GM23248 (cell line): ENCODE results near the gene TP63. TPM values are rescaled to one million over a fixed set of nuclear protein-coding genes. Genes with fewer than 3 reads are reported as not detected.

Experiments
- DNase-seq: peaks from one replicate; pipeline ENCODE4 v3.0.0-alpha.2; 2015
- H2AFZ ChIP-seq: fragments of 200-600 bp; sonication (generic); 2 replicates; pipeline ENCODE4 v1.6.1; 2016; ENCODE audit warnings: antibody characterized with exemption
- H3F3A ChIP-seq: fragments of 200-600 bp; sonication (generic); 2 replicates; pipeline ENCODE4 v1.6.1; 2016; ENCODE audit warnings: mild to moderate bottlenecking, antibody characterized with exemption, mixed run types; ENCODE audit not compliant: insufficient read depth
- H3K27ac ChIP-seq: fragments of 200-600 bp; sonication (generic); 2 replicates; pipeline ENCODE4 v1.5.1; 2016; ENCODE audit warnings: mild to moderate bottlenecking
- H3K27me3 ChIP-seq: fragments of 200-600 bp; sonication (generic); replicated peaks from 2 replicates; pipeline ENCODE4 v1.6.1; 2016; ENCODE audit warnings: mild to moderate bottlenecking; ENCODE audit not compliant: insufficient read depth
- H3K36me3 ChIP-seq: fragments of 200-600 bp; sonication (generic); 2 replicates; pipeline ENCODE4 v1.6.1; 2016; ENCODE audit warnings: low read depth, mild to moderate bottlenecking
- H3K4me1 ChIP-seq: fragments of 200-600 bp; sonication (generic); 2 replicates; pipeline ENCODE4 v1.6.1; 2016; ENCODE audit warnings: mild to moderate bottlenecking; ENCODE audit not compliant: insufficient read depth
- H3K4me2 ChIP-seq: fragments of 200-600 bp; sonication (generic); one replicate; pipeline ENCODE4 v1.6.1; 2016; ENCODE audit warnings: mild to moderate bottlenecking; ENCODE audit not compliant: unreplicated experiment
- H3K4me3 ChIP-seq: fragments of 200-600 bp; sonication (generic); 2 replicates; pipeline ENCODE4 v1.5.1; 2016; ENCODE audit warnings: mild to moderate bottlenecking
- H3K79me2 ChIP-seq: fragments of 200-600 bp; sonication (generic); 2 replicates; pipeline ENCODE4 v1.6.1; 2016; ENCODE audit warnings: mild to moderate bottlenecking; ENCODE audit not compliant: insufficient read depth
- H3K9ac ChIP-seq: fragments of 200-600 bp; sonication (generic); 2 replicates; pipeline ENCODE4 v1.6.1; 2016; ENCODE audit warnings: mild to moderate bottlenecking
- H3K9me2 ChIP-seq: fragments of 200-600 bp; sonication (generic); 2 replicates; pipeline ENCODE4 v1.6.1; 2016; ENCODE audit warnings: mixed run types, mild to moderate bottlenecking, moderate library complexity; ENCODE audit not compliant: insufficient read depth
- H3K9me3 ChIP-seq: fragments of 200-600 bp; sonication (generic); one replicate; pipeline ENCODE4 v1.6.1; 2017; ENCODE audit warnings: low read depth
- H4K20me1 ChIP-seq: fragments of 200-600 bp; sonication (generic); 2 replicates; pipeline ENCODE4 v1.6.0; 2016; ENCODE audit not compliant: insufficient read depth
- EZH2 ChIP-seq: fragments of 200-600 bp; sonication (generic); IDR thresholded peaks from 2 replicates; pipeline ENCODE4 v1.6.1; 2018; ENCODE audit warnings: antibody characterized with exemption, mild to moderate bottlenecking; ENCODE audit not compliant: insufficient read depth, poor library complexity, severe bottlenecking
- EZH2phosphoT487 ChIP-seq: fragments of 200-600 bp; sonication (generic); IDR thresholded peaks from 2 replicates; pipeline ENCODE4 v1.6.1; 2018; ENCODE audit warnings: antibody characterized with exemption, moderate library complexity, mild to moderate bottlenecking, low read depth; ENCODE audit not compliant: insufficient read depth
- WGBS, 2 experiments: methylation state at CpG; one replicate each; pipeline ENCODE4 v1.1.6; 2015 to 2017; ENCODE audit warnings: low lambda C conversion rate in 2 of 2, low coverage in 1 of 2; ENCODE audit errors: missing lambda C conversion rate in 2 of 2; 5-methylcytosine and 5-hydroxymethylcytosine counted together
- in situ Hi-C: fragments of 300-500 bp; cut with MboI; formaldehyde crosslinking; loops from 2 replicates; pipeline ENCODE4 v1.15.0; 2020
- polyA plus RNA-seq: library from polyadenylated mRNA; unstranded; fragments of >200 nt; fragmentation: Nextera tagmentation; extraction: Ambion mirVana; gene quantifications from 2 replicates; pipeline ENCODE4 v1.2.1, GENCODE V29; 2016
- total RNA-seq: library from RNA; depleted of rRNA; stranded (reverse); fragments of >200 nt; shearing (Covaris generic); gene quantifications from 2 replicates; pipeline ENCODE4 v1.2.3, GENCODE V29; 2014

The TP63 gene
- total and polyA plus RNA-seq, 2 experiments from 2014 or later = not detected

DNA sequence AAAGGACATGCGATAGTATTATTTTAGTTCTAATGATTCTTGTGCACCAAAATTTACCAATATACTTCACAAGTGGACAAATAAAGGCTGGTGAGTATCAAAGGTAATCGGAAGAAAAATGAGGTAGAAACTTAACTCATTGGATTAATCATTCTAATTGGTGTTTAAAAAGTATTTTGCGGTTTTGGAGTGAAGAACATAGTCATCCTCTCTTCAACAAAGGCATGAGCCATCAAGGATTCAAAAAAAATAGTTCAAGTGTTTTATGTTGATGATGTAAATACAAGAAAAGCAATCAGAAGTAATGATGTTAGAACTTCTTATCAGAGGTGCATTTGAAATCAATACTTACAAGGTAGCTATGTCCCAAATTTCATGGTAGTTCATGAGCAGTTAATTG, 268.0 kb downstream of the TP63 start:
- no peaks in the 10 kb centered on the region for H3K79me2 ChIP-seq
- no peaks in the 10 kb centered on the region for H3K27me3 ChIP-seq
- 94 to 96% methylated on average over 3 of the region's 3 CpGs for WGBS, 2 experiments
- no peak overlapping the region for H2AFZ ChIP-seq
- DNase-seq = no peak
- no peaks in the 10 kb centered on the region for H3K9me2 ChIP-seq
- H3K4me2 ChIP-seq = no peak overlapping the region
- H3K27ac ChIP-seq = no peak overlapping the region
- H4K20me1 ChIP-seq = no peaks in the 10 kb centered on the region
- no peaks in the 10 kb centered on the region for H3K9me3 ChIP-seq
- in situ Hi-C loops = no loop called here
- no peak overlapping the region for H3K4me3 ChIP-seq
- H3F3A ChIP-seq = no peaks in the 10 kb centered on the region
- no peaks in the 10 kb centered on the region for H3K36me3 ChIP-seq
- no peak for TF ChIP-seq EZH2phosphoT487
- H3K9ac ChIP-seq = no peak overlapping the region
- H3K4me1 ChIP-seq = no peaks in the 10 kb centered on the region

DNA sequence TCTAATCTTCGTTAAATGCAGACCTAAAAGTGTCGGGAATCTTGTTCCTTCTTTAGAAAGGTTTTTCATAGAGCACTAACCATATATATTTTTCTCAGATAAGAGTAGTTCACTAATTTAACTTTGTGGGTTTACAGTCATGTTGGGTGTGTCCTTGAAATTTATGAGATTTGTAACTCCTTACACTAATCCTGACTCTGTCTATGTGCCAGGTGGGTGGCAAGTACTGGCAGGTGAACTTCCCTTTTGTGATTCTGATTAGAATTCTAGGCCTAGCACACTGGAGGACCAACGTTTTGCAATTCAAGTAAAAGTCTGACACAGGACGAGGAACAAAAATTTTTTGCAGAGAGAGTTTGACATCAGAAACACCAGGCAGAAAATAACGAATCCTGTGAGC, 269.4 kb downstream of the TP63 start:
- Histone ChIP-seq H4K20me1 (no peaks in the 10 kb centered on the region), H3K4me3 (no peak overlapping the region), H3K4me2 (no peak overlapping the region), H3K9me3 (no peaks in the 10 kb centered on the region), H3K9me2 (no peaks in the 10 kb centered on the region), H3K4me1 (no peaks in the 10 kb centered on the region), H2AFZ (no peak overlapping the region; the same call in 1 of the 2 replicates), H3K9ac (no peak overlapping the region), H3K79me2 (no peaks in the 10 kb centered on the region), H3K27me3 (no peaks in the 10 kb centered on the region), H3K36me3 (no peaks in the 10 kb centered on the region), H3K27ac (no peak overlapping the region), H3F3A (no peaks in the 10 kb centered on the region)
- no peak for TF ChIP-seq EZH2
- no peak for TF ChIP-seq EZH2phosphoT487
- DNase-seq = no peak
- in situ Hi-C loops = no loop called here
- WGBS, 2 experiments = 78 to 83% methylated on average over 5 of the region's 5 CpGs

DNA sequence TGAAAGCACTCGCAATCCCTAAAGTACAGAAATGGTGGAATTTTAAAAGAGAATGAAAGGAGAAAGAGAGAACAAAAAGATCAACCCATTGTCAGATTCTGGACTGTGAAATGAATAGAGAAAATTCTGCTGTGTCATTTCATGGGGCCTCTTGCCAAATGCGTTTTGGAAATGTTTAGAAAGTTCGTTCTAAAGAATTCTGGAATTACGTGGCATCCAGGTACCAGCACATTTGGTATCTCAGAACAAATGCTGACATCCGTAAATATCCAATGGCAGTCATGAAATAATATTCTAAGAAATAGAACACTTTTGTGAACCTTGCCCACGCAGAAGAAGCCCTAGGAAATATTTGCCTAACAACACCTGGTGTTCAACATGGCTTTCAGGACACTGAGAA, 270.3 kb downstream of the TP63 start:
- WGBS, 2 experiments = 76 to 78% methylated on average over 6 of the region's 6 CpGs
- H3K9me3 ChIP-seq = no peaks in the 10 kb centered on the region
- H3K27me3 ChIP-seq = no peaks in the 10 kb centered on the region
- DNase-seq = no peak
- no peak overlapping the region for H3K4me3 ChIP-seq
- no peaks in the 10 kb centered on the region for H3F3A ChIP-seq
- no peaks in the 10 kb centered on the region for H3K79me2 ChIP-seq
- no peaks in the 10 kb centered on the region for H3K36me3 ChIP-seq
- H3K27ac ChIP-seq = no peak overlapping the region
- TF ChIP-seq EZH2phosphoT487 (no peak), EZH2 (no peak)
- no peak overlapping the region for H3K4me2 ChIP-seq
- H3K9ac ChIP-seq = no peak overlapping the region
- H3K4me1 ChIP-seq = no peaks in the 10 kb centered on the region
- H3K9me2 ChIP-seq = no peaks in the 10 kb centered on the region
- in situ Hi-C loops = no loop called here
- H4K20me1 ChIP-seq = no peaks in the 10 kb centered on the region
- H2AFZ ChIP-seq = no peak overlapping the region

DNA sequence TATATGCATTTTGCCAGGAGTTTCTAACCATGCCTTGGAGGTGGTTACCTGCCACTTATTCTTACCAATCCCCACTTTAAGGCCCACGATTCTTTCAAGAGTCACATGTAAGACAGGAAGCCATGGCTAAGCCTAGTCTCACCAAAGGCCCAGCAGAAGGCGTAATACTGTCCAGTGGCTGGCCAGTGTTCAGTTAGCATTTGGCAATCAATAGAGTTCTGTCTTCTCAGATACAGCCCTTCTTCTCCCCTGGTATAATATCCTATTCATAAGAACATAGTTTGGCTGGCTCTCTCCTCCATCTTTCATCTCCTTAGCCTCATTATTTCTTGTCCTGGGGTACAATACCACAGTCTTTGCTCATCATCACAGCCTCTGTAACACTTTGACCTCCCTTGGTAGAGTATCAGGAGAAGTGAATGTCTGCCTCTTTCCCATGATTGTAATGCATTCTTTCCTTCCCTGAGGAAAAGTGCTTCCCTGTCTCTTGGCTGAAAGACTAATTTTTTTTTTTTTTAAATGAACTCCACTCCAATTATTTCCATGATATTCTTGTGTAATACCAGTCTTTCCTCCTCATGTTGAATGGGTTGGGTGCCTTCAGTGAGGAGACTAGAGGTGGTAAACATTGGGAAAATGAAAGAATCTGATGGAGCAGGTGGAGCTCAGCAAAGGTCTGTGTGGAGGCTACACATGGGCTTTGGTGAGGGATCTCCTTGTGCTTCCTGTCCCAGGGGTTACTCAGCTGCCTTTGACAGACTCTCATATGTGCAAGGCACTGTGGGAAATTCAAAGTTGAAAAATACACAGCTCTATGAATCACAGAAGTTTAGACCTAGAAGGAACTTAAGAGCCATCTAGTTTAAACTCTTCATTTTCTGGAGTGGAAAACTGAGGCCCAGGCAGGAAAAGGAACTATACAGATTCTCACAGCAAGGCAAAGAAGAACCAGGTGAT, 271.3 kb downstream of the TP63 start:
- WGBS, 2 experiments = 85 to 89% methylated on average over 2 of the region's 2 CpGs
- no peaks in the 10 kb centered on the region for H3K9me2 ChIP-seq
- H4K20me1 ChIP-seq = no peaks in the 10 kb centered on the region
- H3K27me3 ChIP-seq = no peaks in the 10 kb centered on the region
- H3K79me2 ChIP-seq = no peaks in the 10 kb centered on the region
- in situ Hi-C loops = no loop called here
- no peak overlapping the region for H3K4me2 ChIP-seq
- H3K4me3 ChIP-seq = no peak overlapping the region
- no peaks in the 10 kb centered on the region for H3K9me3 ChIP-seq
- TF ChIP-seq EZH2phosphoT487 (no peak), EZH2 (no peak)
- no peaks in the 10 kb centered on the region for H3K36me3 ChIP-seq
- H3F3A ChIP-seq = no peaks in the 10 kb centered on the region
- DNase-seq = peak; percentile 5
- no peaks in the 10 kb centered on the region for H3K4me1 ChIP-seq
- no peak overlapping the region for H3K9ac ChIP-seq
- no peak overlapping the region; the same call in 1 of the 2 replicates for H2AFZ ChIP-seq
- no peak overlapping the region for H3K27ac ChIP-seq
